NCI-H69 (cell line): ENCODE data around the gene SBF2.

Experiments used
- DNase-seq: peaks from one replicate; lab custom pipeline; 2025; lab: John Stamatoyannopoulos, UW

SBF2 gene

GRCh38 chr11:9851366-9851765, 442.7 kb downstream of the SBF2 start:
- DNase-seq = no peak

- DNase-seq = no peak
These were observed 443.7 kb downstream of the SBF2 start for GRCh38 chr11:9850224-9850895.

GRCh38 chr11:9849389-9849788, 444.6 kb downstream of the SBF2 start:
- DNase-seq = no peak

- DNase-seq = no peak
These were observed 446.4 kb downstream of the SBF2 start for GRCh38 chr11:9847636-9848035.

GRCh38 chr11:9842923-9843322, 451.1 kb downstream of the SBF2 start:
- no peak for DNase-seq

- no peak for DNase-seq
These were observed 453.5 kb downstream of the SBF2 start for GRCh38 chr11:9840460-9841004.

GRCh38 chr11:9839550-9839949, 454.5 kb downstream of the SBF2 start:
- DNase-seq = no peak

GRCh38 chr11:9838961-9839360, 455.1 kb downstream of the SBF2 start:
- peak; percentile 67 for DNase-seq

GRCh38 chr11:9838229-9838628, 455.8 kb downstream of the SBF2 start:
- DNase-seq = no peak

- no peak for DNase-seq
These were observed 459.7 kb downstream of the SBF2 start for GRCh38 chr11:9834291-9834690.

- peak; percentile 87 for DNase-seq
These were observed 462.9 kb downstream of the SBF2 start for GRCh38 chr11:9831122-9831521.

GRCh38 chr11:9827708-9828107, 466.3 kb downstream of the SBF2 start:
- no peak for DNase-seq

GRCh38 chr11:9826390-9826789, 467.6 kb downstream of the SBF2 start:
- no peak for DNase-seq

- no peak for DNase-seq
These were observed 468.1 kb downstream of the SBF2 start for GRCh38 chr11:9825895-9826294.

GRCh38 chr11:9825315-9825714, 468.7 kb downstream of the SBF2 start:
- no peak for DNase-seq

GRCh38 chr11:9823887-9824385, 470.1 kb downstream of the SBF2 start:
- no peak for DNase-seq

GRCh38 chr11:9823439-9823838, 470.6 kb downstream of the SBF2 start:
- DNase-seq = no peak

GRCh38 chr11:9821008-9821752, 472.8 kb downstream of the SBF2 start:
- no peak for DNase-seq

- DNase-seq = peak; percentile 21
These were observed 473.8 kb downstream of the SBF2 start for GRCh38 chr11:9820260-9820659.

- no peak for DNase-seq
These were observed 476.8 kb downstream of the SBF2 start for GRCh38 chr11:9817191-9817590.

GRCh38 chr11:9815486-9816136, 478.4 kb downstream of the SBF2 start:
- no peak for DNase-seq

GRCh38 chr11:9814108-9814507, 479.9 kb downstream of the SBF2 start:
- no peak for DNase-seq

GRCh38 chr11:9808943-9809342, 485.1 kb downstream of the SBF2 start:
- no peak for DNase-seq
